ENCODE measurements around the gene PSMD14.

The PSMD14 gene

GRCh38 chr2:161415987-161416707 lies 107.9 kb downstream of the PSMD14 start, which contains the start of gene TBR1:
Gene TBR1, plus strand, starts transcription at chr2:161416297. Its CDS starts 114 bp downstream, at chr2:161416411.
- no peak for TF ChIP-seq CTCF (IDR thresholded peaks at IDR 0.05; ENCODE audit: insufficient read depth, low read depth, low read length, missing control alignments)
- H3K4me3 ChIP-seq (ENCODE audit: low read depth, low read length): peak within 1 kb of the TSS; percentile 44; the same call in 1 of the 2 replicates

GRCh38 chr2:161416708-161417437 lies 108.6 kb downstream of the PSMD14 start:
- no peak for TF ChIP-seq CTCF (IDR thresholded peaks at IDR 0.05; ENCODE audit: insufficient read depth, low read depth, low read length, missing control alignments)
- DNase-seq (ENCODE audit: low read depth): no peak
- no peak overlapping the region for H3K4me3 ChIP-seq (ENCODE audit: low read depth, low read length)

More at GRCh38 chr2:161415987-161416707, 107.9 kb downstream of the PSMD14 start, which contains the start of gene TBR1:
- DNase-seq (ENCODE audit: low read depth): no peak

GRCh38 chr2:161417438-161418274 lies 109.4 kb downstream of the PSMD14 start:
- TF ChIP-seq CTCF (IDR thresholded peaks at IDR 0.05; ENCODE audit: insufficient read depth, low read depth, low read length, missing control alignments): no peak
- no peak overlapping the region for H3K4me3 ChIP-seq (ENCODE audit: low read depth, low read length)
- no peak for DNase-seq (ENCODE audit: low read depth)

GRCh38 chr2:161418275-161418714 lies 110.1 kb downstream of the PSMD14 start:
- no peak for TF ChIP-seq CTCF (IDR thresholded peaks at IDR 0.05; ENCODE audit: insufficient read depth, low read depth, low read length, missing control alignments)
- no peak for DNase-seq (ENCODE audit: low read depth)
- no peak overlapping the region; the same call in 1 of the 2 replicates for H3K4me3 ChIP-seq (ENCODE audit: low read depth, low read length)

DNA sequence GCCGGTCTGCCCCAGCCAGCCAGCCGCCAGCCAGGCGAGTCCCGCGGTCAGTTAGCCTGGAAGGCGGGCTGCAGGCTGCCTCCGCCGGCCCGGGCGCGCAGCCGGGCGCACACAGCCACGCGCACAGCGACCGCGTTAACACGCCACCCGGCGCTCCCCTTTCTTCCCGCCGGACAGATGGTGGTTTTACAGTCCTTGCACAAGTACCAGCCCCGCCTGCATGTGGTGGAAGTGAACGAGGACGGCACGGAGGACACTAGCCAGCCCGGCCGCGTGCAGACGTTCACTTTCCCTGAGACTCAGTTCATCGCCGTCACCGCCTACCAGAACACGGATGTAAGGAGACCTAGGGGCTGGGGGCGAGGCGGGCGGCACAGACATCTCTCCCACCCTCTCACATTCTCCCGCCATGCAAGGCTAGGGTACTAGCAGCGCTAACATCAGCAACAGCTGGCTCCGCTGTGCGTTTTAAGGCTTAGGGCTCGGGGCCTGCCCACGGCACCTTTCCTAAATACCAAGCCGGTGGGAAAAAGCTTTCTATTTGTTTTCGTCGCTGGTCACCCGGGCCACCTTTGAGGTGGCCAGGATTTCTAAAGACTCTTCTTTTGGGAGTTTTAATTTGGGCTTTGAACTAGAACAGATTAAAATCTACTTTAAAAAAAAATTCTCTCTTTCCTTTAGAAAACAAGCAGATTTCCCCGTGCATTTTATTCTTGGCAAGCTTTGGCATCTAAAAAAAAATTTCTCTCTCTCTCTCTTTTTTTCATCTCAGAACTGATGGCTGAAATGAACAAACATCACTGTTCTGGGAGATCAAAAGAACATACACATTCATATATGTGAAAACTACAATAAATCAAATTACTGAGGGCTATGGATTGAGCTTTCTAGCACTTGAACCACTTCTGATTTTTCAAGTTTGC lies 110.8 kb downstream of the PSMD14 start:
- peak overlapping the region; percentile 47 for H3K4me3 ChIP-seq (ENCODE audit: low read depth, low read length)
- TF ChIP-seq CTCF (IDR thresholded peaks at IDR 0.05; ENCODE audit: insufficient read depth, low read depth, low read length, missing control alignments): no peak
- peak; percentile 27 for DNase-seq (ENCODE audit: low read depth)

Data from GM12865 (cell line).